Esophagus muscularis mucosa (tissue), 4 donors: ENCODE measurements around the gene RAPGEF2.

Experiments used
- CTCF ChIP-seq, 3 experiments: fragments of 200-600 bp in 2 of 3; fragments of 450-650 bp in 1 of 3; sonication (generic) in 2 of 3; IDR thresholded peaks; one replicate each; pipeline ENCODE4 v1.5.1; 2017 to 2019; ENCODE audit warnings: antibody characterized with exemption in 3 of 3, mild to moderate bottlenecking in 2 of 3, moderate library complexity in 1 of 3
- EP300 ChIP-seq: sonication (generic); formaldehyde crosslinking; IDR thresholded peaks from one replicate; pipeline ENCODE4 v1.6.1; 2017; ENCODE audit warnings: antibody characterized with exemption
- POLR2A ChIP-seq: fragments of 450-650 bp; IDR thresholded peaks from one replicate; pipeline ENCODE4 v1.6.1; 2017; ENCODE audit warnings: antibody characterized with exemption, moderate library complexity, mild to moderate bottlenecking, low read depth
- POLR2AphosphoS5 ChIP-seq, 2 donors: sonication (generic); formaldehyde crosslinking; IDR thresholded peaks; one replicate each; pipeline ENCODE4 v1.6.1; 2017; ENCODE audit warnings: antibody characterized with exemption in 2 of 2

GRCh38 chr4:159240687-159241086 lies 137.8 kb downstream of the RAPGEF2 start:
- no peak for TF ChIP-seq CTCF (IDR thresholded peaks at IDR 0.05)
- TF ChIP-seq POLR2AphosphoS5 (IDR thresholded peaks at IDR 0.05): no peak
- no peak for TF ChIP-seq POLR2A
- TF ChIP-seq EP300: no peak
